Keratinocyte (primary cell): Measurements from ENCODE around the gene PPCS. TPM values are rescaled to one million over a fixed set of nuclear protein-coding genes. Genes with fewer than 3 reads are reported as not detected.

Experiments used
- DNase-seq: peaks from one replicate; pipeline ENCODE4 v3.0.0-alpha.2; 2011; ENCODE audit warnings: low read depth, missing footprints, low spot score
- FAIRE-seq: peaks from 2 replicates; lab custom pipeline; 2011; peaks lifted over from hg19 to GRCh38; lab: Jason Lieb, UNC
- H2AFZ ChIP-seq: 2 replicates; pipeline ENCODE4 v1.6.0; 2012; ENCODE audit warnings: low read length, control low read depth, inconsistent platforms; ENCODE audit not compliant: control insufficient read depth
- H3K27ac ChIP-seq: 2 replicates; pipeline ENCODE4 v1.5.1; 2011; ENCODE audit warnings: low read length; ENCODE audit not compliant: control insufficient read depth, insufficient read depth
- H3K27me3 ChIP-seq: 3 replicates; pipeline ENCODE4 v1.6.0; 2011; ENCODE audit warnings: low read length; ENCODE audit not compliant: control insufficient read depth, insufficient read depth; ENCODE audit errors: extremely low read depth
- H3K36me3 ChIP-seq, 2 experiments: 2 replicates in 1 of 2; 3 replicates in 1 of 2; pipeline ENCODE4 v1.5.1; 2011; ENCODE audit warnings: low read length in 2 of 2, mild to moderate bottlenecking in 1 of 2; ENCODE audit not compliant: control insufficient read depth in 2 of 2, insufficient read depth in 2 of 2; ENCODE audit errors: extremely low read depth in 1 of 2
- H3K4me1 ChIP-seq: 3 replicates; pipeline ENCODE4 v1.5.1; 2011; ENCODE audit warnings: low read length; ENCODE audit not compliant: control insufficient read depth, insufficient read depth; ENCODE audit errors: extremely low read depth
- H3K4me2 ChIP-seq: 3 replicates; pipeline ENCODE4 v1.6.0; 2011; ENCODE audit warnings: low read depth, low read length; ENCODE audit not compliant: control insufficient read depth, insufficient read depth; ENCODE audit errors: extremely low read depth
- H3K4me3 ChIP-seq, 3 experiments: fragments of 200-600 bp in 1 of 3; sonication (generic) in 1 of 3; 2 replicates in 2 of 3; 3 replicates in 1 of 3; pipeline ENCODE4 v1.5.1; 2011 to 2016; ENCODE audit warnings: low read length in 3 of 3, mild to moderate bottlenecking in 3 of 3, control low read depth in 2 of 3, inconsistent platforms in 1 of 3, low read depth in 1 of 3, mixed read lengths in 1 of 3, mixed run types in 1 of 3, moderate library complexity in 1 of 3; ENCODE audit not compliant: control insufficient read depth in 2 of 3, insufficient read depth in 2 of 3; ENCODE audit errors: extremely low read depth in 1 of 3
- H3K79me2 ChIP-seq: 2 replicates; pipeline ENCODE4 v1.6.0; 2012; ENCODE audit warnings: low read length; ENCODE audit not compliant: control insufficient read depth, insufficient read depth
- H3K9ac ChIP-seq: 3 replicates; pipeline ENCODE4 v1.6.0; 2011; ENCODE audit warnings: low read length; ENCODE audit not compliant: control insufficient read depth, insufficient read depth; ENCODE audit errors: extremely low read depth
- H3K9me1 ChIP-seq: 3 replicates; pipeline ENCODE4 v1.6.0; 2011; ENCODE audit warnings: low read length; ENCODE audit not compliant: control insufficient read depth, insufficient read depth; ENCODE audit errors: extremely low read depth
- H3K9me3 ChIP-seq: 2 replicates; pipeline ENCODE4 v1.5.1; 2012; ENCODE audit warnings: low read depth, low read length; ENCODE audit not compliant: control insufficient read depth
- H4K20me1 ChIP-seq: 3 replicates; pipeline ENCODE4 v1.6.0; 2011; ENCODE audit warnings: low read length; ENCODE audit not compliant: control insufficient read depth, insufficient read depth; ENCODE audit errors: extremely low read depth
- EZH2 ChIP-seq: IDR thresholded peaks from one replicate; pipeline ENCODE4 v1.6.1; 2012; ENCODE audit warnings: inconsistent platforms, mild to moderate bottlenecking, low read length, moderate library complexity
- dilution Hi-C: fragments of 300-500 bp; cut with MboI; formaldehyde crosslinking; loops from one replicate; pipeline ENCODE4 v1.7.0; 2020; ENCODE audit warnings: low sequenced_read_pairs; ENCODE audit not compliant: extremely low pct_ligation_motif_present
- polyA plus RNA-seq, 5 experiments: library from polyadenylated mRNA; depleted of rRNA in 3 of 5; stranded (reverse) in 3 of 5; stranded (forward) in 1 of 5; unstranded in 1 of 5; fragments of >200 nt; gene quantifications; 1 replicate in 1 of 5; 2 replicates in 3 of 5; 3 replicates in 1 of 5; pipeline versions ENCODE4 v1.2.1 to v1.2.3, GENCODE V29; 2011 to 2012; ENCODE audit warnings: missing spikeins in 2 of 5, low read depth in 1 of 5, low replicate concordance in 1 of 5
- TF ChIP-seq, protein P1 (sequence below), 3 experiments: IDR thresholded peaks in 1 of 3; conservative IDR thresholded peaks in 1 of 3; optimal IDR thresholded peaks in 1 of 3; 2 replicates in 2 of 3; 3 replicates in 1 of 3; pipeline versions ENCODE3 to v1.5.1; 2011; ENCODE audit warnings: low read length in 3 of 3, mild to moderate bottlenecking in 3 of 3, moderate library complexity in 2 of 3, control low read depth in 1 of 3, inconsistent platforms in 1 of 3; ENCODE audit not compliant: insufficient read depth in 2 of 3; ENCODE audit errors: extremely low read depth in 1 of 3

Gene PPCS
- polyA plus RNA-seq, 1 donor (not counting 4 experiments of a cell fraction or from before 2014, with no cell fraction given): 47.3 TPM

DNA sequence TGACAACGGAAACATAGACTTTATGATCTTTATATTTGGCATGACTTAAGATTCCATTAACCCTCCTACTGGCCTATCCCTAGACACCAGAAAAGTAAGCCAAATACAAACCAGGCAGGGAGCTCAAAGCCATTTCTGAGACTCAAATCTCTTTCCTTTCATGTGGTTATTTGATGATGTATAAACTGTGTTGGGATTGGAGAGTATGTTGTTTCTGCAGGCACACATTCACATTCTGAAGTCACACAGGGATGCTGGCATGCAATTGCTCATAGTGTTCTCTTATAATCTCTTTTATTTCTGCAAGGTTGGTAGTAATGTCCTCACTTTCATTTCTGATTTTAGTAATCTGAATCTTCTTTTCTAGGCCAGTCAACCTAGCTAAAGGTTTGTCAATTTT lies 6.3 kb upstream of the PPCS start:
- H3K9me3 ChIP-seq: no peaks in the 10 kb centered on the region
- no peak overlapping the region for H3K4me3 ChIP-seq
- dilution Hi-C loops: no loop called here
- H3K27me3 ChIP-seq: no peaks in the 10 kb centered on the region
- no peak overlapping the region for H3K9ac ChIP-seq
- no peak for FAIRE-seq
- no peaks in the 10 kb centered on the region for H4K20me1 ChIP-seq
- H3K36me3 ChIP-seq: no peaks in the 10 kb centered on the region
- H3K27ac ChIP-seq: no peak overlapping the region
- H3K4me1 ChIP-seq: no peaks in the 10 kb centered on the region
- DNase-seq: no peak
- TF ChIP-seq, protein P1, sequence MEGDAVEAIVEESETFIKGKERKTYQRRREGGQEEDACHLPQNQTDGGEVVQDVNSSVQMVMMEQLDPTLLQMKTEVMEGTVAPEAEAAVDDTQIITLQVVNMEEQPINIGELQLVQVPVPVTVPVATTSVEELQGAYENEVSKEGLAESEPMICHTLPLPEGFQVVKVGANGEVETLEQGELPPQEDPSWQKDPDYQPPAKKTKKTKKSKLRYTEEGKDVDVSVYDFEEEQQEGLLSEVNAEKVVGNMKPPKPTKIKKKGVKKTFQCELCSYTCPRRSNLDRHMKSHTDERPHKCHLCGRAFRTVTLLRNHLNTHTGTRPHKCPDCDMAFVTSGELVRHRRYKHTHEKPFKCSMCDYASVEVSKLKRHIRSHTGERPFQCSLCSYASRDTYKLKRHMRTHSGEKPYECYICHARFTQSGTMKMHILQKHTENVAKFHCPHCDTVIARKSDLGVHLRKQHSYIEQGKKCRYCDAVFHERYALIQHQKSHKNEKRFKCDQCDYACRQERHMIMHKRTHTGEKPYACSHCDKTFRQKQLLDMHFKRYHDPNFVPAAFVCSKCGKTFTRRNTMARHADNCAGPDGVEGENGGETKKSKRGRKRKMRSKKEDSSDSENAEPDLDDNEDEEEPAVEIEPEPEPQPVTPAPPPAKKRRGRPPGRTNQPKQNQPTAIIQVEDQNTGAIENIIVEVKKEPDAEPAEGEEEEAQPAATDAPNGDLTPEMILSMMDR (optimal IDR thresholded peaks at IDR 0.05 in 1 of 3, IDR thresholded peaks at IDR 0.05 in 1 of 3, conservative IDR thresholded peaks at IDR 0.05 in 1 of 3; ENCODE audit: extremely low read depth in 1 of 3, insufficient read depth in 2 of 3, low read length in 3 of 3): no peak
- no peak for TF ChIP-seq EZH2
- no peak overlapping the region for H2AFZ ChIP-seq
- H3K4me2 ChIP-seq: no peak overlapping the region
- no peaks in the 10 kb centered on the region for H3K9me1 ChIP-seq
- H3K79me2 ChIP-seq: no peaks in the 10 kb centered on the region

DNA sequence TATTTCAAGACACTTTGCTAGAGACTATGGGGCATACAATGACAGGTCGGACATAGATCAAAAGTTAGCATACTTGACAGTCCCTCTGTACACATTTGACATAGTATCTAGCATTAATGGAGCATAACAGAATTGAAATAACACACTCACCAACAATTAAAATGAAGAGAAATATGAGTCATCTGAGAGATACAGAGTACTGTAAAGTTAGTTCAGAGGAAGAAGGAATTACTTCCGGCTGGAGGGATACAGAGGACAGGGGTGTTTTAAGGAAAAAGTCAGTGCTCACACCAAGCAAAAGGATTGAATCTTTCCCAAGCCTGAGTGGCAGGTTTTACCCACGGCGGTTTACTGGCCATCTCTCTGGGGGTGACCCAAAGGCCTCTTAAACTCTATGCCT lies 3.0 kb upstream of the PPCS start:
- H3K79me2 ChIP-seq: peaks cover 13% of the 10 kb centered on the region
- H3K36me3 ChIP-seq: no peaks in the 10 kb centered on the region
- DNase-seq: no peak
- H3K4me3 ChIP-seq: no peak overlapping the region
- H3K27ac ChIP-seq: no peak overlapping the region
- no peak overlapping the region for H3K9ac ChIP-seq
- H2AFZ ChIP-seq: no peak overlapping the region
- no peak for FAIRE-seq
- H3K9me1 ChIP-seq: no peaks in the 10 kb centered on the region
- TF ChIP-seq, protein P1 (optimal IDR thresholded peaks at IDR 0.05 in 1 of 3, IDR thresholded peaks at IDR 0.05 in 1 of 3, conservative IDR thresholded peaks at IDR 0.05 in 1 of 3; ENCODE audit: extremely low read depth in 1 of 3, insufficient read depth in 2 of 3, low read length in 3 of 3): no peak
- TF ChIP-seq EZH2: no peak
- H3K9me3 ChIP-seq: no peaks in the 10 kb centered on the region
- dilution Hi-C loops: no loop called here
- no peak overlapping the region for H3K4me2 ChIP-seq
- no peaks in the 10 kb centered on the region for H3K27me3 ChIP-seq
- peaks cover 12% of the 10 kb centered on the region for H3K4me1 ChIP-seq
- H4K20me1 ChIP-seq: no peaks in the 10 kb centered on the region
